ENCODE measurements around the gene MCF2L.

- no peak for TF ChIP-seq CTCF (IDR thresholded peaks at IDR 0.05)
- no peak for TF ChIP-seq EZH2 (IDR thresholded peaks at IDR 0.05)
- no peak for TF ChIP-seq EZH2phosphoT487 (IDR thresholded peaks at IDR 0.05)
Measured at GRCh38 chr13:113144255-113144629, 175.2 kb downstream of the MCF2L start.
